Loucy (cell line): ENCODE data around the gene SZT2.

Experiments
- H2AFZ ChIP-seq: fragments of 200-600 bp; sonication (generic); 2 replicates; pipeline ENCODE4 v1.6.0; 2016; ENCODE audit warnings: antibody characterized with exemption, mild to moderate bottlenecking, low read length, moderate library complexity
- H3F3A ChIP-seq: fragments of 200-600 bp; 2 replicates; pipeline ENCODE4 v1.6.0; 2016; ENCODE audit warnings: antibody characterized with exemption, low read depth, mild to moderate bottlenecking
- H3K27me3 ChIP-seq: fragments of 200-600 bp; sonication (generic); 2 replicates; pipeline ENCODE4 v1.6.1; 2014; ENCODE audit warnings: low read length, mild to moderate bottlenecking; ENCODE audit not compliant: insufficient read depth, poor library complexity, severe bottlenecking
- H3K36me3 ChIP-seq: fragments of 200-600 bp; sonication (generic); 2 replicates; pipeline ENCODE4 v1.6.1; 2016; ENCODE audit warnings: low read length; ENCODE audit not compliant: insufficient read depth
- H3K4me1 ChIP-seq: fragments of 200-600 bp; sonication (generic); 2 replicates; pipeline ENCODE4 v1.5.1; 2014; ENCODE audit warnings: low read length, mild to moderate bottlenecking; ENCODE audit not compliant: insufficient read depth, poor library complexity, severe bottlenecking
- H3K4me2 ChIP-seq: fragments of 200-600 bp; sonication (generic); 2 replicates; pipeline ENCODE4 v1.6.0; 2014; ENCODE audit warnings: antibody characterized with exemption, low read length, low read depth, mild to moderate bottlenecking; ENCODE audit not compliant: poor library complexity, severe bottlenecking
- H3K4me3 ChIP-seq: fragments of 200-600 bp; sonication (generic); 2 replicates; pipeline ENCODE4 v1.5.1; 2014; ENCODE audit warnings: low read length, mild to moderate bottlenecking, mixed read lengths; ENCODE audit not compliant: poor library complexity, severe bottlenecking
- H3K79me2 ChIP-seq: fragments of 200-600 bp; sonication (generic); 2 replicates; pipeline ENCODE4 v1.6.1; 2014; ENCODE audit warnings: low read length; ENCODE audit not compliant: insufficient read depth
- H3K9ac ChIP-seq: fragments of 200-600 bp; sonication (generic); 2 replicates; pipeline ENCODE4 v1.6.0; 2014; ENCODE audit warnings: mild to moderate bottlenecking, low read depth, low read length, moderate library complexity; ENCODE audit not compliant: poor library complexity, severe bottlenecking
- H3K9me2 ChIP-seq: fragments of 200-600 bp; sonication (generic); replicated peaks from 2 replicates; pipeline ENCODE4 v1.6.1; 2016; ENCODE audit warnings: low read depth, low read length, mixed read lengths
- H3K9me3 ChIP-seq: fragments of 200-600 bp; sonication (generic); 2 replicates; pipeline ENCODE4 v1.6.1; 2014; ENCODE audit warnings: mild to moderate bottlenecking, antibody characterized with exemption, low read length, low read depth; ENCODE audit not compliant: insufficient read depth
- H4K20me1 ChIP-seq: fragments of 200-600 bp; sonication (generic); 2 replicates; pipeline ENCODE4 v1.6.0; 2014; ENCODE audit warnings: antibody characterized with exemption, low read length, mild to moderate bottlenecking; ENCODE audit not compliant: insufficient read depth, poor library complexity, severe bottlenecking
- CTCF ChIP-seq: fragments of 200-600 bp; sonication (generic); conservative IDR thresholded peaks from 2 replicates; pipeline ENCODE4 v1.5.1; 2014; ENCODE audit warnings: mild to moderate bottlenecking, antibody characterized with exemption, low read length
- EZH2phosphoT487 ChIP-seq: fragments of 200-600 bp; IDR thresholded peaks from 2 replicates; pipeline ENCODE4 v1.6.1; 2018; ENCODE audit warnings: antibody characterized with exemption, mild to moderate bottlenecking, moderate library complexity, borderline replicate concordance

The SZT2 gene

GRCh38 chr1:43423672-43424550 lies 34.2 kb downstream of the SZT2 start:
- Histone ChIP-seq H3K4me3 (no peak overlapping the region), H4K20me1 (no peaks in the 10 kb centered on the region), H3K79me2 (no peaks in the 10 kb centered on the region)

GRCh38 chr1:43425045-43425444 lies 35.3 kb downstream of the SZT2 start:
- peaks cover 73% of the 10 kb centered on the region; the same call in 1 of the 2 replicates for H3K36me3 ChIP-seq
- TF ChIP-seq CTCF (no peak), EZH2phosphoT487 (no peak)

More at GRCh38 chr1:43423672-43424550, 34.2 kb downstream of the SZT2 start:
- H3K36me3 ChIP-seq = peaks cover 80% of the 10 kb centered on the region; the same call in 1 of the 2 replicates
- H3K9me2 ChIP-seq = no peaks in the 10 kb centered on the region
- H3K4me1 ChIP-seq = no peaks in the 10 kb centered on the region
- no peaks in the 10 kb centered on the region for H3K27me3 ChIP-seq
- no peak overlapping the region for H3K9ac ChIP-seq
- TF ChIP-seq EZH2phosphoT487 (no peak), CTCF (no peak)
- H3F3A ChIP-seq = no peaks in the 10 kb centered on the region
- no peaks in the 10 kb centered on the region for H3K9me3 ChIP-seq
- no peak overlapping the region for H2AFZ ChIP-seq
- no peak overlapping the region for H3K4me2 ChIP-seq

GRCh38 chr1:43426221-43426620 lies 36.5 kb downstream of the SZT2 start:
- H3K27me3 ChIP-seq = no peaks in the 10 kb centered on the region
- no peaks in the 10 kb centered on the region for H3K79me2 ChIP-seq
- H4K20me1 ChIP-seq = no peaks in the 10 kb centered on the region
- H3K4me1 ChIP-seq = no peaks in the 10 kb centered on the region
- H3K4me2 ChIP-seq = no peak overlapping the region
- H3K9me2 ChIP-seq = no peaks in the 10 kb centered on the region
- H3F3A ChIP-seq = no peaks in the 10 kb centered on the region
- H3K9me3 ChIP-seq = no peaks in the 10 kb centered on the region
- no peak for TF ChIP-seq CTCF
- no peak for TF ChIP-seq EZH2phosphoT487
- no peak overlapping the region for H3K4me3 ChIP-seq
- no peak overlapping the region for H3K9ac ChIP-seq
- no peak overlapping the region for H2AFZ ChIP-seq
- peaks cover 72% of the 10 kb centered on the region; the same call in 1 of the 2 replicates for H3K36me3 ChIP-seq

More at GRCh38 chr1:43425045-43425444, 35.3 kb downstream of the SZT2 start:
- no peaks in the 10 kb centered on the region for H3K4me1 ChIP-seq
- H3K4me2 ChIP-seq = no peak overlapping the region
- no peak overlapping the region for H3K9ac ChIP-seq
- no peaks in the 10 kb centered on the region for H3F3A ChIP-seq
- H4K20me1 ChIP-seq = no peaks in the 10 kb centered on the region
- H2AFZ ChIP-seq = no peak overlapping the region
- H3K27me3 ChIP-seq = no peaks in the 10 kb centered on the region
- H3K9me3 ChIP-seq = no peaks in the 10 kb centered on the region
- H3K4me3 ChIP-seq = no peak overlapping the region
- H3K9me2 ChIP-seq = no peaks in the 10 kb centered on the region
- H3K79me2 ChIP-seq = no peaks in the 10 kb centered on the region
